SK-N-SH treated with all-trans-retinoic acid at 6 μM for 48 hours (cell line): Measurements from ENCODE around the gene TRIM54.

Source experiments
- BACH2 ChIP-seq: fragments of 250-450 bp; sonication (Bioruptor Pico); IDR thresholded peaks from 2 replicates; pipeline ENCODE4 v1.9.0; 2021; ENCODE audit warnings: mild to moderate bottlenecking, borderline replicate concordance
- ESRRG ChIP-seq: fragments of 250-450 bp; sonication (Bioruptor Pico); IDR thresholded peaks from 2 replicates; pipeline ENCODE4 v1.6.1; 2021; ENCODE audit warnings: mild to moderate bottlenecking
- ISL1 ChIP-seq: fragments of 250-450 bp; sonication (Bioruptor Pico); IDR thresholded peaks from 2 replicates; pipeline ENCODE4 v2.1.2; 2022; ENCODE audit warnings: mild to moderate bottlenecking, moderate library complexity
- RARB ChIP-seq: fragments of 250-450 bp; sonication (Bioruptor Pico); IDR thresholded peaks from 2 replicates; pipeline ENCODE4 v1.8.0; 2021; ENCODE audit warnings: mild to moderate bottlenecking, moderate library complexity
- SNAI2 ChIP-seq: fragments of 250-450 bp; sonication (Bioruptor Pico); IDR thresholded peaks from 2 replicates; pipeline ENCODE4 v1.5.0; 2020; ENCODE audit warnings: mild to moderate bottlenecking, moderate library complexity
- TOX ChIP-seq: fragments of 250-450 bp; sonication (Bioruptor Pico); IDR thresholded peaks from 2 replicates; pipeline ENCODE4 v1.8.0; 2021; ENCODE audit warnings: mild to moderate bottlenecking, moderate library complexity, borderline replicate concordance
- ZC3H10 ChIP-seq: fragments of 250-450 bp; sonication (Bioruptor Pico); IDR thresholded peaks from 2 replicates; pipeline ENCODE4 v1.5.1; 2021; ENCODE audit warnings: mild to moderate bottlenecking, moderate library complexity
- ZFP3 ChIP-seq: fragments of 250-450 bp; sonication (Bioruptor Pico); IDR thresholded peaks from 2 replicates; pipeline ENCODE4 v1.5.0; 2020; ENCODE audit warnings: mild to moderate bottlenecking, moderate library complexity
- TF ChIP-seq, protein P1 (sequence below): fragments of 250-450 bp; sonication (Bioruptor Pico); IDR thresholded peaks from 2 replicates; pipeline ENCODE4 v1.5.1; 2020; ENCODE audit warnings: low read depth, mild to moderate bottlenecking, moderate library complexity

DNA sequence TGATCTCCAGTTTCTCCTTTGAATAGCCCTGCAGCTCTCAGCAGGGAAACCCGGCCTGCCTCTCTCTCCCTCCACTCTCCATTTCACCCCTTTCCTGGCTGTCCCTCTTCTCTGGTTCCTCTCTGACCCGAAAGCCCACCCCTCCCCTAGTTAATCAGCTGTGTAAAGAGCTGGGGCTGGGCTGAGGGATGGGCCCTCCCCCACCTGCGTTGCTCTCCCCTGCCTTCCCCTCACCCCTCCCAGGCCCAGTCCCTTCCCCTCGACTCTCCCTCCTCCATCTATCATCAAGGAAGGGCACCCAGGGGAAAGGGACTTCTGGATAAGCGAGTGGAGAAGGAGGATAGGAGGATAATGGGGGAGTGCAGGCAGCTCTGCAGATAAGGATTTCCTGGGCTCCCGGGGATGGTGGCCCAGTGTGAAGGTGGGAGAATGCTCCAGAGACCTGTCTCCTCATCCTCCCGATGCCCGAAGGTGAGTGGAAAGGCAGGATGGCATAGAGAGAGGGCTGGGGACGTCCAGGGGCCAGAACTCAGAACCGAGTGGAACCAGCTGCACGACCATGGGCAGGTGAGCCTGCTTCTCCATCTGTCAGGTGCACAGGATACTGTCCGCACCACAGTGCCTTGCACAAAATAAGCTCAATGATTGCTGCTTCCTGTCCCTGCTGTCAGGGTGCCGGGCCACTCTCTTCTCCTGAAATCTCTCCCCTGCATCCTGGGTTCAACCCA, 31.4 kb upstream of the TRIM54 start:
- TF ChIP-seq ISL1 (CRISPR knock-in tag) (no peak), ZFP3 (CRISPR knock-in tag) (no peak), TOX (no peak), RARB (CRISPR knock-in tag) (no peak), SNAI2 (CRISPR knock-in tag) (no peak), ESRRG (CRISPR knock-in tag) (no peak), BACH2 (no peak), ZC3H10 (CRISPR knock-in tag) (no peak)
- TF ChIP-seq, protein P1, sequence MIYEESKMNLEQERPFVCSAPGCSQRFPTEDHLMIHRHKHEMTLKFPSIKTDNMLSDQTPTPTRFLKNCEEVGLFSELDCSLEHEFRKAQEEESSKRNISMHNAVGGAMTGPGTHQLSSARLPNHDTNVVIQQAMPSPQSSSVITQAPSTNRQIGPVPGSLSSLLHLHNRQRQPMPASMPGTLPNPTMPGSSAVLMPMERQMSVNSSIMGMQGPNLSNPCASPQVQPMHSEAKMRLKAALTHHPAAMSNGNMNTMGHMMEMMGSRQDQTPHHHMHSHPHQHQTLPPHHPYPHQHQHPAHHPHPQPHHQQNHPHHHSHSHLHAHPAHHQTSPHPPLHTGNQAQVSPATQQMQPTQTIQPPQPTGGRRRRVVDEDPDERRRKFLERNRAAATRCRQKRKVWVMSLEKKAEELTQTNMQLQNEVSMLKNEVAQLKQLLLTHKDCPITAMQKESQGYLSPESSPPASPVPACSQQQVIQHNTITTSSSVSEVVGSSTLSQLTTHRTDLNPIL (CRISPR knock-in tag) = no peak
